Loucy (cell line): ENCODE measurements around the gene OR51B6.

Experiments
- CTCF ChIP-seq: fragments of 200-600 bp; sonication (generic); conservative IDR thresholded peaks from 2 replicates; pipeline ENCODE4 v1.5.1; 2014; ENCODE audit warnings: mild to moderate bottlenecking, antibody characterized with exemption, low read length
- EZH2phosphoT487 ChIP-seq: fragments of 200-600 bp; IDR thresholded peaks from 2 replicates; pipeline ENCODE4 v1.6.1; 2018; ENCODE audit warnings: antibody characterized with exemption, mild to moderate bottlenecking, moderate library complexity, borderline replicate concordance

DNA sequence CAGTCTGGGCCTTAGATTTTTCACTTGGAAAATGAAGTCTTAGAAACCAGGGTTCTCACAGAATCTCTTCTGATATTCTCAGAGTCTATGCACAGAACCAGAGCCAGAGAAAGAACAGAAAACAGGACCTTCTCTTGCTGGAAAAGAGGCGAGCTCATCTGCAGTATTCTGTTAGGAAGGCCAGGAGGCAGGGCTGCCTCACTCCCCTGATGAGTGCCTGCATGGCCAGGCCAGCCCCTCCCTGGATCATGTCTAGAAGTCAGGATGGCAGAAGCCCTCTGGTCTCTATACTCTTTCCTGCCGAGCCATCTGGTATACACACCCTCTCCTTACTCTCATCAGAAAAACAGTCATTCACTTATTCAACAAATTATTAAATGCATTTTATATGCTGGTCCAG, 33.0 kb downstream of the OR51B6 start:
- no peak for TF ChIP-seq CTCF
- TF ChIP-seq EZH2phosphoT487: no peak
